22Rv1 (cell line): ENCODE measurements around the gene CFAP54.

ENCODE experiments used
- ZFX ChIP-seq: fragments of 450-650 bp; IDR thresholded peaks from 2 replicates; pipeline ENCODE4 v1.6.1; 2017; ENCODE audit warnings: antibody characterized with exemption, borderline replicate concordance
- TF ChIP-seq, protein P1 (sequence below): fragments of 450-650 bp; IDR thresholded peaks from 2 replicates; pipeline ENCODE4 v1.5.1; 2017; ENCODE audit warnings: mild to moderate bottlenecking

- TF ChIP-seq, protein P1, sequence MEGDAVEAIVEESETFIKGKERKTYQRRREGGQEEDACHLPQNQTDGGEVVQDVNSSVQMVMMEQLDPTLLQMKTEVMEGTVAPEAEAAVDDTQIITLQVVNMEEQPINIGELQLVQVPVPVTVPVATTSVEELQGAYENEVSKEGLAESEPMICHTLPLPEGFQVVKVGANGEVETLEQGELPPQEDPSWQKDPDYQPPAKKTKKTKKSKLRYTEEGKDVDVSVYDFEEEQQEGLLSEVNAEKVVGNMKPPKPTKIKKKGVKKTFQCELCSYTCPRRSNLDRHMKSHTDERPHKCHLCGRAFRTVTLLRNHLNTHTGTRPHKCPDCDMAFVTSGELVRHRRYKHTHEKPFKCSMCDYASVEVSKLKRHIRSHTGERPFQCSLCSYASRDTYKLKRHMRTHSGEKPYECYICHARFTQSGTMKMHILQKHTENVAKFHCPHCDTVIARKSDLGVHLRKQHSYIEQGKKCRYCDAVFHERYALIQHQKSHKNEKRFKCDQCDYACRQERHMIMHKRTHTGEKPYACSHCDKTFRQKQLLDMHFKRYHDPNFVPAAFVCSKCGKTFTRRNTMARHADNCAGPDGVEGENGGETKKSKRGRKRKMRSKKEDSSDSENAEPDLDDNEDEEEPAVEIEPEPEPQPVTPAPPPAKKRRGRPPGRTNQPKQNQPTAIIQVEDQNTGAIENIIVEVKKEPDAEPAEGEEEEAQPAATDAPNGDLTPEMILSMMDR: no peak
- no peak for TF ChIP-seq ZFX
Measured at GRCh38 chr12:96876966-96877365, 387.6 kb downstream of the CFAP54 start.
